Naive thymus-derived CD4-positive, alpha-beta T cell (primary cell): ENCODE measurements around the gene EDAR. TPM values are rescaled to one million over a fixed set of nuclear protein-coding genes. Genes with fewer than 3 reads are reported as not detected.

ENCODE experiments used
- ATAC-seq: fragments of 150-1000 bp; cut with Tn5 transposase; 2 replicates; pipeline ENCODE4 v1.10.0; 2021; ENCODE audit warnings: mild to moderate bottlenecking, moderate library complexity
- CTCF ChIA-PET: fragments of 350-600 bp; sonication (Branson Sonifier 250); formaldehyde crosslinking; loops from one replicate; lab custom pipeline; 2021; ENCODE audit warnings: antibody characterized with exemption; lab: Charles Lee
- POLR2A ChIA-PET: fragments of 350-600 bp; sonication (Branson Sonifier 250); formaldehyde crosslinking; loops from one replicate; lab custom pipeline; 2021; ENCODE audit warnings: antibody characterized with exemption, inconsistent platforms; lab: Charles Lee
- DNase-seq, 9 donors: peaks; one replicate each; pipeline versions ENCODE4 v3.0.0 to v3.0.0-alpha.2; 2020 to 2022; ENCODE audit warnings: mixed read lengths in 1 of 9
- H3K27ac ChIP-seq: one replicate; pipeline ENCODE4 v1.7.0; 2013; ENCODE audit warnings: mild to moderate bottlenecking, low read depth, low read length, moderate library complexity
- H3K27me3 ChIP-seq, 2 donors: one replicate each; pipeline ENCODE4 v1.7.0; 2013; ENCODE audit warnings: low read length in 2 of 2, mild to moderate bottlenecking in 2 of 2, moderate library complexity in 2 of 2; ENCODE audit not compliant: control insufficient read depth in 2 of 2, insufficient read depth in 2 of 2
- H3K36me3 ChIP-seq, 3 experiments: 1 replicate in 2 of 3; 2 replicates in 1 of 3; pipeline ENCODE4 v1.7.0; 2013; ENCODE audit warnings: low read length in 3 of 3, mild to moderate bottlenecking in 3 of 3, moderate library complexity in 1 of 3; ENCODE audit not compliant: insufficient read depth in 3 of 3, control insufficient read depth in 2 of 3
- H3K4me1 ChIP-seq, 2 donors: one replicate each; pipeline ENCODE4 v1.7.0; 2013; ENCODE audit warnings: low read length in 2 of 2, mild to moderate bottlenecking in 2 of 2, moderate library complexity in 1 of 2; ENCODE audit not compliant: control insufficient read depth in 2 of 2, insufficient read depth in 2 of 2
- H3K4me3 ChIP-seq: 2 replicates; pipeline ENCODE4 v1.7.0; 2013; ENCODE audit warnings: mild to moderate bottlenecking, low read length
- H3K9me3 ChIP-seq, 3 experiments: 1 replicate in 2 of 3; 2 replicates in 1 of 3; pipeline ENCODE4 v1.7.0; 2013; ENCODE audit warnings: low read length in 3 of 3; ENCODE audit not compliant: control insufficient read depth in 2 of 3
- H3K27ac Mint-ChIP-seq, 9 donors: one replicate each; pipeline ENCODE4 v1.8.0; 2020 to 2022; ENCODE audit warnings: mixed read lengths in 9 of 9, mild to moderate bottlenecking in 8 of 9, moderate library complexity in 5 of 9, inconsistent platforms in 2 of 9
- H3K27me3 Mint-ChIP-seq, 5 donors: one replicate each; pipeline ENCODE4 v1.8.0; 2021 to 2022; ENCODE audit warnings: mixed read lengths in 5 of 5, mild to moderate bottlenecking in 1 of 5
- H3K36me3 Mint-ChIP-seq, 5 donors: one replicate each; pipeline ENCODE4 v1.8.0; 2020 to 2022; ENCODE audit warnings: mixed read lengths in 5 of 5, mild to moderate bottlenecking in 3 of 5, inconsistent platforms in 1 of 5
- H3K4me1 Mint-ChIP-seq, 7 donors: one replicate each; pipeline ENCODE4 v1.8.0; 2020 to 2022; ENCODE audit warnings: mixed read lengths in 7 of 7, mild to moderate bottlenecking in 3 of 7, inconsistent platforms in 1 of 7
- H3K4me3 Mint-ChIP-seq, 10 donors: one replicate each; pipeline ENCODE4 v1.8.0; 2020 to 2022; ENCODE audit warnings: mild to moderate bottlenecking in 10 of 10, mixed read lengths in 10 of 10, moderate library complexity in 6 of 10, inconsistent platforms in 2 of 10
- H3K9me3 Mint-ChIP-seq, 11 donors: one replicate each; pipeline ENCODE4 v1.8.0; 2020 to 2022; ENCODE audit warnings: mixed read lengths in 11 of 11, mild to moderate bottlenecking in 4 of 11, inconsistent platforms in 1 of 11, moderate library complexity in 1 of 11
- intact Hi-C, 2 donors: fragments of 100-400 bp; cut with micrococcal nuclease; formaldehyde crosslinking; loops; one replicate each; pipeline ENCODE4 v1.15.1; 2023
- polyA plus RNA-seq, 2 donors: library from polyadenylated mRNA; unstranded; fragments of 300-500 nt; fragmentation: Illumina TruSeq; gene quantifications; one replicate each; pipeline ENCODE4 v1.2.3, GENCODE V29; 2021
- total RNA-seq, 6 experiments: library from RNA in 5 of 6; stranded (reverse) in 5 of 6; gene quantifications; 1 replicate in 5 of 6; 2 replicates in 1 of 6; pipeline ENCODE4 v1.2.3 and lab custom pipeline; 2021 to 2026

Gene EDAR
- total and polyA plus RNA-seq, 7 experiments from 2014 or later: 0.17 to 26.8 (median 21.6) TPM

DNA sequence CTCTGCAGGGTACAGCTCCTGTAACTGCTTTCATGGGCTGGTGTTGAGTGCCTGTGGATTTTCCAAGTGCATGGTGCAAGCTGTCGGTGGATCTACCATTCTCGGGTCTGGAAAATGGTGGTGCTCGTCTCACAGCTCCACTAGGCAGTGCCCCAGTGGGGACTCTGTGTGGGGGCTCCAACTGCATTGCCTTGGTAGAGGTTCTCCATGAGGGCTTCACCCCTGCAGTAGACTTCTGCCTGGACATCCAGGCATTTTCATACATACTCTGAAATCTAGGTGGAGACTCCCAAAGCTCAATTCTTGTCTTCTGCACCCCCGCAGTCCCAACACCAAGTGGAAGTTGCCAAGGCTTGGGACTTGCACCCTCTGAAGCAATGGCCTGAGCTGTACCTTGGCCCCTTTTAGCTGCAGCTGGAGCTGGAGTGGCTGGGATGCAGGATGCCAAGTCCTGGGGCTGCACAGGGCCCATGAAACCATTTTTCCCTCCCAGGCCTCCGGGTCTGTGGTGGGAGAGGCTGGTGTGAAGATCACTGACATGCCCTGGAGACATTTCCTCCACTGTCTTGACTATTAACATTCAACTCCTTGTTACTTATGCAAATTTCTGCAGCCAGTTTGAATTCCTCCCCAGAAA, 41.6 kb downstream of the EDAR start:
- Mint-ChIP-seq H3K27ac (peak overlapping the region in 2 of 9 donors; percentile 26 to 42), H3K4me3 (peak overlapping the region in 1 of 10 donors; percentile 16), H3K36me3 (peaks cover 15 to 68% (median 41%) of the 10 kb centered on the region in 5 donors), H3K27me3 (no peaks in the 10 kb centered on the region), H3K4me1 (peaks cover 0 to 44% (median 30%) of the 10 kb centered on the region in 7 donors), H3K9me3 (peaks cover 12 to 53% (median 33%) of the 10 kb centered on the region in 11 donors)
- intact Hi-C loops: no loop called here
- ATAC-seq (no peak), DNase-seq (no peak)
- POLR2A ChIA-PET: no interaction called here
- no peaks in the 10 kb centered on the region for H3K4me1 ChIP-seq
- H3K4me3 ChIP-seq: no peak overlapping the region
- peaks cover 0 to 26% (median 8%) of the 10 kb centered on the region in 3 experiments for H3K9me3 ChIP-seq
- no peaks in the 10 kb centered on the region for H3K27me3 ChIP-seq
- no peak overlapping the region for H3K27ac ChIP-seq
- CTCF ChIA-PET: interaction anchor here (0.6 kb wide), 1 partner anchor 413 kb away, joined by 5 read pairs; no protein-coding TSS in a partner anchor
- H3K36me3 ChIP-seq: peaks cover 0 to 10% (median 0%) of the 10 kb centered on the region in 3 experiments

DNA sequence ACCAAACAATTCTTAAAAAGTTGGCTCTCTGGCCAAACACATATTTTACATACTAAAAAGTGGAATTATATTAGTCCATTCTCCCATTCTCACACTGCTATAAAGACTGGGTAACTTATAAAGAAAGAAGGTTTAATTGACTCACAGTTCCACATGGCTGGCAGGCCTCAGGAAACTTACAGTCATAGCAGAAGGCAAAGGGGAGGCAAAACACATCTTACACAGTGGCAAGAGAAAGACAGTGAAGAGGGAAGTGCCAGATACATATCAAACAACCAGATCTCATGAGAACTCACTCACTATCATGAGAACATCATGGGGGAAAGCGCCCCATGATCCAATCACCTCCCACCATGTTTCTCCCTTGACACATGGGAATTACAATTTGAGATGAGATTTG, 42.6 kb downstream of the EDAR start:
- DNase-seq: no peak

DNA sequence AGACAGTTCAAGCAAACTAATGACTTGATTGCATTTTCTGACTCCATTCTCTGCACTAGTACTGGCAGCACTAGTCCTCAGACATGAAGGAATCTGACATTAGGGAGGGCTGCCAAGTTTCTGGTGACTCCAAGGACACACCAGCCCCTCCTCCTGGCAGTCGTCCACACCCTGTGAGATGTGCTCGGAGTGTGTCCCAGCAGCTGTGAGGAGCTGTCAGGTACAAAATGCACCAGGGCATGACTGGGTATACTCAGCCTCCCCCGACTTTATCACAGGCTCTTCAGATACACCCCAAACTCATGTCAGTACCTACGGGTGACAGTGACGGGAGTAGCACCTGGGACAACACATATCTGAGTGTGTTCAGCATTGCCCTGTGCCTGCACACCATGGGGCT, 43.1 kb downstream of the EDAR start:
- H3K36me3 ChIP-seq: peaks cover 0 to 13% (median 0%) of the 10 kb centered on the region in 3 experiments
- intact Hi-C loops: no loop called here
- POLR2A ChIA-PET: no interaction called here
- H3K4me3 Mint-ChIP-seq: no peak overlapping the region
- no peaks in the 10 kb centered on the region for H3K27me3 Mint-ChIP-seq
- no peak for DNase-seq
- H3K27ac ChIP-seq: no peak overlapping the region
- H3K27ac Mint-ChIP-seq: peak overlapping the region in 1 of 9 donors; percentile 73
- CTCF ChIA-PET: interaction anchor here (1.4 kb wide), 1 partner anchor 43 kb away, joined by 5 read pairs; the partner anchor contains the start of gene EDAR
- H3K9me3 Mint-ChIP-seq: peaks cover 7 to 40% (median 24%) of the 10 kb centered on the region in 11 donors
- H3K4me1 Mint-ChIP-seq: peaks cover 0 to 44% (median 22%) of the 10 kb centered on the region in 7 donors
- ATAC-seq: no peak
- no peak overlapping the region for H3K4me3 ChIP-seq
- H3K27me3 ChIP-seq: no peaks in the 10 kb centered on the region
- no peaks in the 10 kb centered on the region for H3K4me1 ChIP-seq
- H3K36me3 Mint-ChIP-seq: peaks cover 8 to 61% (median 34%) of the 10 kb centered on the region in 5 donors
- H3K9me3 ChIP-seq: peaks cover 0 to 26% (median 8%) of the 10 kb centered on the region in 3 experiments

More for the DNA sequence above, 42.6 kb downstream of the EDAR start:
- peaks cover 0 to 13% (median 0%) of the 10 kb centered on the region in 3 experiments for H3K36me3 ChIP-seq
- ChIA-PET POLR2A (no interaction called here), CTCF (no interaction called here)
- no peak overlapping the region for H3K4me3 ChIP-seq
- peaks cover 0 to 45% (median 25%) of the 10 kb centered on the region in 7 donors for H3K4me1 Mint-ChIP-seq
- intact Hi-C loops: no loop called here
- ATAC-seq: no peak
- no peaks in the 10 kb centered on the region for H3K27me3 ChIP-seq
- peak overlapping the region in 1 of 10 donors; percentile 10 for H3K4me3 Mint-ChIP-seq
- H3K9me3 Mint-ChIP-seq: peaks cover 7 to 44% (median 24%) of the 10 kb centered on the region in 11 donors
- no peaks in the 10 kb centered on the region for H3K27me3 Mint-ChIP-seq
- H3K27ac Mint-ChIP-seq: peak overlapping the region in 1 of 9 donors; percentile 73
- no peak overlapping the region for H3K27ac ChIP-seq
- peaks cover 0 to 26% (median 8%) of the 10 kb centered on the region in 3 experiments for H3K9me3 ChIP-seq
- H3K4me1 ChIP-seq: no peaks in the 10 kb centered on the region
- peaks cover 8 to 65% (median 38%) of the 10 kb centered on the region in 5 donors for H3K36me3 Mint-ChIP-seq

DNA sequence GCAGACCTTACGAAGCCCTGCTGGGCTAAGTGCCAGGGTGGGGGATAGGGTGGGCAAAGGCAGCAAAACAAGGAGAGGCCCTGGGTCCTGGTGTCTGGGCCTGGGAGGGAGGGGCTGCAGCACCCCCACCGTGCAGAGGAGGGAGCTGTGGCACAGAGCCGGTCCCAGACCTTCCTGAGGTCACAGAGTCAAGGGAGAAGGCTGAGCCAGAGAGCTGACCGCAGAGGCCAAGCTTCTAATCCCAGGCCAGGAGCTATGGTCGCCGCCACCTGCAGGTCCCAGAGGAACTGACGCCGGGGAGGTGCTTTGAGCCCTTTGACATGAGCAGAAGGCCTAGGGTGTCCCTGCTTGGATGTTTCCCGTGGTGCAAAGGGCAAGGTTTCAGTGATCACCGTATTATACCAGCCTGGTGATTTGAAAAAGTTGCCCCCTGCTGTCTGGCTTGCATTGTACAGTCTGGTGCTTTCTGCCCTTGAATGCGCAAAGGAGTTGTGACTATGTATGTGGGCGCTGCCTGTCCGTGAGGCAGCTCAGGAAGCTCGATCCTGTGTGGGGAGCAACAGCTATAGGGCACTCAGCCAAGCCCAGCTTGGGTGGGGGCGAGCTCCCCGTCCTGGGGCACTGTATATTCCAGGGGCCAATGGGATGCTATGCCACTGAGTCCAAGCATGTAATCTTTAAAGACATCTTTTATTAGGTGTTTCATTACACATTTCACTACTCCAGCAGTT, 44.3 kb downstream of the EDAR start:
- DNase-seq (no peak), ATAC-seq (no peak)
- Mint-ChIP-seq H3K36me3 (peaks cover 8 to 65% (median 36%) of the 10 kb centered on the region in 5 donors), H3K9me3 (peaks cover 7 to 37% (median 22%) of the 10 kb centered on the region in 11 donors), H3K4me3 (no peak overlapping the region), H3K4me1 (peaks cover 0 to 45% (median 24%) of the 10 kb centered on the region in 7 donors), H3K27me3 (no peaks in the 10 kb centered on the region), H3K27ac (peak overlapping the region in 3 of 9 donors; percentile 25 to 56 (median 55))
- ChIA-PET POLR2A (no interaction called here), CTCF (interaction anchor here (1.4 kb wide), 1 partner anchor 44 kb away, joined by 5 read pairs; the partner anchor contains the start of gene EDAR)
- intact Hi-C loops: no loop called here
- Histone ChIP-seq H3K36me3 (peaks cover 0 to 13% (median 0%) of the 10 kb centered on the region in 3 experiments), H3K27ac (no peak overlapping the region), H3K4me3 (no peak overlapping the region), H3K4me1 (no peaks in the 10 kb centered on the region), H3K9me3 (peaks cover 0 to 26% (median 8%) of the 10 kb centered on the region in 3 experiments), H3K27me3 (no peaks in the 10 kb centered on the region)

DNA sequence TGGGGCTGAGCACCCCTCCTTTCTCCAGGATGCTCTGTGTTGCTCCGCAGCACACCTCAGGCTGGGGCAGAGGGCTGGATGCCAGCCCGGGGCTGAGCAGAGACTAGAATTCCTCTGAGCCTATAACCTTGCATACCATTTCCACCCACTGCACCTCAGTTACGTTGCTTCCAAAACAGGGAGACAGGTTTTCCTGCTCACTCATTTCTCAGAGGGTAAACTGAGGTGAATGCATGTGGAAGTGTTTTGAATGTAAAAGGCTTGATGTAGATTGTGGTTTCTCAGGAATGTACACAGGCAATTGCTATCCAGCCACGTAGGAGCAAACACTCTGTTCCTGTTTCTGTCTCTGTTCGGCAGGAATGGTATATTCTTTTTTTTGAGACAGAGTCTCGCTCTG, 45.3 kb downstream of the EDAR start:
- H3K9me3 Mint-ChIP-seq: peaks cover 7 to 33% (median 21%) of the 10 kb centered on the region in 11 donors
- no peak for DNase-seq
- no peak overlapping the region for H3K4me3 Mint-ChIP-seq
- Histone ChIP-seq H3K27me3 (no peaks in the 10 kb centered on the region), H3K4me3 (no peak overlapping the region), H3K9me3 (peaks cover 0 to 26% (median 8%) of the 10 kb centered on the region in 3 experiments), H3K36me3 (peaks cover 0 to 13% (median 0%) of the 10 kb centered on the region in 3 experiments), H3K4me1 (no peaks in the 10 kb centered on the region), H3K27ac (no peak overlapping the region)
- no peaks in the 10 kb centered on the region for H3K27me3 Mint-ChIP-seq
- ChIA-PET POLR2A (interaction anchor here (0.6 kb wide), 1 partner anchor 570 kb away, joined by 3 read pairs; no protein-coding TSS in a partner anchor), CTCF (no interaction called here)
- H3K4me1 Mint-ChIP-seq: peaks cover 0 to 52% (median 31%) of the 10 kb centered on the region in 7 donors
- intact Hi-C loops: no loop called here
- no peak for ATAC-seq
- peak overlapping the region in 3 of 9 donors; percentile 9 to 38 (median 14) for H3K27ac Mint-ChIP-seq
- H3K36me3 Mint-ChIP-seq: peaks cover 8 to 60% (median 32%) of the 10 kb centered on the region in 5 donors

DNA sequence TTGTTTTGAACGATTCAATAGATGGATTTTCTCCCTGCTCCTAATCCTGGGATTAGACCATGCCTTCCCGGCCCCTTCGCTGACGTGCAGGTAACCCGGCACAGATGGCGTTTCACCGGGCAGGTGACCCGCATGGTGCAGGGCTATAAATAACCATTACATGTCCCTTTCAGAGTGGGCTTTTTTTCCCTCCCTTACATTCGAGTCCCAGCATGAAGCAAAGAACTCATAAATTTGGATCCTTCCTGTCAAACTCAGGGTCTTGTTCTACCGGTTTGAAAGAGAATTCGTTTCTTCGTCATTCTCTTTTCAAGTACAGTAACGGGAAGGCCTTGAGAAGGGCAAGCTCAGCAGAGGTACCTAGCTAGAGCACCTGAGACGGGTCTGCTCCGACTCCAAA, 46.1 kb downstream of the EDAR start:
- no peak for DNase-seq
- H3K4me3 ChIP-seq: no peak overlapping the region
- Mint-ChIP-seq H3K36me3 (peaks cover 1 to 52% (median 24%) of the 10 kb centered on the region in 5 donors), H3K4me3 (no peak overlapping the region), H3K9me3 (peaks cover under 1 to 25% (median 13%) of the 10 kb centered on the region in 11 donors), H3K27ac (no peak overlapping the region), H3K4me1 (peaks cover 5 to 58% (median 32%) of the 10 kb centered on the region in 7 donors), H3K27me3 (no peaks in the 10 kb centered on the region)
- ATAC-seq: no peak
- POLR2A ChIA-PET: no interaction called here
- peaks cover 0 to 3% of the 10 kb centered on the region in 2 donors for H3K4me1 ChIP-seq
- H3K36me3 ChIP-seq: peaks cover 0 to 13% (median 0%) of the 10 kb centered on the region in 3 experiments
- H3K27me3 ChIP-seq: no peaks in the 10 kb centered on the region
- intact Hi-C loops: no loop called here
- CTCF ChIA-PET: no interaction called here
- H3K27ac ChIP-seq: no peak overlapping the region
- peaks cover 0 to 20% (median 8%) of the 10 kb centered on the region in 3 experiments for H3K9me3 ChIP-seq
